ENCODE measurements around the gene LORICRIN.

The LORICRIN gene

DNA sequence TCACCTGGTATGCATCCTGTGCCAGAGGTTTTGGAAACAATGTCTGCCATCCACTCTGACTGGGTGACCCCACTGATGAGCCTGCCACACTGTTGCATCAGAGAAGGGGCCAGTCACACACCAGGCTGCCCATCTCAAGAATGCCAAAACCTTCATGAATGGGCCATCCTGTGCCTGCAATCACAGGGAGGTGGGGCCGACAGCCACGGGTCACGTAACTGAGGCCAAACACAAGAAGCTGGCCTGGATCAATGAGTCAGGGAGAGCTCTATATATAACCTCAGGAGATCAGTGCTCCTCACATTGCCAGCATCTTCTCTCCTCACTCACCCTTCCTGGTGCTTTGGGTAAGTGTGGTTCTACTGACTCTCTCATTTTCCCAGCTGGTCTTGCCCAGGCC, at the start of gene LORICRIN:
TSS of gene LORICRIN (plus strand) at position 301 of the 400 bp plus-strand sequence. CDS start 1,263 bp downstream, outside the sequence.
- H3K4me3 ChIP-seq (ENCODE audit: low read depth, low read length): no peak within 1 kb of the TSS
- TF ChIP-seq CTCF (IDR thresholded peaks at IDR 0.05; ENCODE audit: low read depth, low read length): no peak

DNA sequence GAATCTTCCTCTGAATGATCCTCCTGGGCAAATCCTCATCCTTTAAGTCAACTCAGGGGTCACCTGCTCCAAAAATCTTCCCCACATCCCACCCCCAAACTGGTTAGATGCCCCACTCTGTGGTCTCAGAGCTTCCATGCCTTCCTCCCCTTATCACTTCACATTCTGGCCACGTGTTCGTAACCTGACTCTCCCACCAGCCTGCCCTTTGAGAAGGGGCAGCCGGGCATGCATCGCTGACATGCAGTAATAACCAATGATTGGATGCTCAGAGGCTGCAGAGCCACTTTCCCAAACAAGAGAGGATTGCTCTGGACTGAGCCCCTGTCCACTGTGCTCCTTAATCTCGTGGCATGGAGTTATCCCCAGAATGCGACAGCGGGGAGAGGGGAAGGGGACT, 49.3 kb upstream of the LORICRIN start:
- TF ChIP-seq CTCF (IDR thresholded peaks at IDR 0.05; ENCODE audit: low read depth, low read length): no peak
- H3K4me3 ChIP-seq (ENCODE audit: low read depth, low read length): no peak overlapping the region

- no peak for TF ChIP-seq CTCF (IDR thresholded peaks at IDR 0.05; ENCODE audit: low read depth, low read length)
- no peak overlapping the region for H3K4me3 ChIP-seq (ENCODE audit: low read depth, low read length)
Observed at GRCh38 chr1:153212201-153212600, 47.3 kb upstream of the LORICRIN start.

- no peak overlapping the region for H3K4me3 ChIP-seq (ENCODE audit: low read depth, low read length)
- no peak for TF ChIP-seq CTCF (IDR thresholded peaks at IDR 0.05; ENCODE audit: low read depth, low read length)
Observed at GRCh38 chr1:153213519-153213918, 46.0 kb upstream of the LORICRIN start.

- TF ChIP-seq CTCF (IDR thresholded peaks at IDR 0.05; ENCODE audit: low read depth, low read length): no peak
- no peak within 1 kb of the TSS for H3K4me3 ChIP-seq (ENCODE audit: low read depth, low read length)
Observed at GRCh38 chr1:153217212-153217611, 42.3 kb upstream of the LORICRIN start, which contains the start of gene PRR9. Gene PRR9 (plus strand): TSS chr1:153217584. CDS start chr1:153218145, 561 bp downstream.

- no peak overlapping the region for H3K4me3 ChIP-seq (ENCODE audit: low read depth, low read length)
- TF ChIP-seq CTCF (IDR thresholded peaks at IDR 0.05; ENCODE audit: low read depth, low read length): no peak
Observed at GRCh38 chr1:153217744-153218416, 41.6 kb upstream of the LORICRIN start.

- TF ChIP-seq CTCF (IDR thresholded peaks at IDR 0.05; ENCODE audit: low read depth, low read length): no peak
- H3K4me3 ChIP-seq (ENCODE audit: low read depth, low read length): no peak overlapping the region
Observed at GRCh38 chr1:153220606-153221303, 38.7 kb upstream of the LORICRIN start.
